HG02840 (cell line): Measurements from ENCODE around the gene ZNF384.

ENCODE experiments used
- ATAC-seq: cut with Tn5 transposase; IDR thresholded peaks from one replicate; pipeline ENCODE4 v1.9.1; 2021; ENCODE audit warnings: mild to moderate bottlenecking, moderate library complexity, moderate number of reproducible peaks; ENCODE audit not compliant: unreplicated experiment, low FRiP score

The ZNF384 gene

DNA sequence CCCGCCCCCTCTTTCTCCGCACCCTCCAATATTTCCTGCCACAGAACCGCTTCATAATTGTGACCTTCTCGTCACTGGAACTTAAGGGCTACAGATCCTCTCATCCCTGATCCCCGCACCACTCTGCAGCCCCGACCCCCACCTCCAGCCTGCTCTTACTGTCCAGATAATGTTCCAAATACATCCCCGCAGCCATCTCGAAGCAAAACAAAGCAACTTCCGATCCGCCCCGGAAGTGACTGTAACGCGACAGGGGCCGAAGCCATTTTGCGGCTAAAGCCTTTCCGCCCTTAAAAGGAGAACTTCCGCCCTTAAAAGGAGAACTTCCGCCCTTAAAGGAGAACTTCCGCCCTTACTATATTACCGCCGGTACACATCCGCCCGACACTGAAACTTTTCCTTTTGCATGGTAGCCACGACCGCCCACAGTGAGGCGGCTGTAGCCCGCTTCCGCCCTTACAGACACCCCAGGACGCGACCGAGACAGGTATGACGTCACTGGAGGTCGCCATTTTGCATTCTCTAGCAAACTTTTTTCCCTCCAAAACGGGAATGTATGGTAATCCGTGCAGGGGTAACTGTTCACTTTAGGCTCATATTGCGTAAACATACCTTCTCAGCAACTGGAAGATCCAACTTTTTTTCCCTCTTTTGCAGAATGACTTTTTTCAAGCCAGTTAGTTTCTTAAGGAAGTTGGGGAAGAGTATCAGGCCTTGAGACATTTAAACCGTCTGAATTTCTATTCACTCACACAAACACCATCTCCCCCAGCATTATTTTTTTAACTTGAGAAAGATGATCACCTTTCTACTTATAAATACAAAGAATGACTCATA is 26.1 kb downstream of the ZNF384 start, which contains the start of gene ING4:
Gene ING4, minus strand, starts transcription at position 214 of the 837 bp plus-strand sequence. Its CDS starts 18 bp downstream, at position 196.
- ATAC-seq: peak; percentile 98

DNA sequence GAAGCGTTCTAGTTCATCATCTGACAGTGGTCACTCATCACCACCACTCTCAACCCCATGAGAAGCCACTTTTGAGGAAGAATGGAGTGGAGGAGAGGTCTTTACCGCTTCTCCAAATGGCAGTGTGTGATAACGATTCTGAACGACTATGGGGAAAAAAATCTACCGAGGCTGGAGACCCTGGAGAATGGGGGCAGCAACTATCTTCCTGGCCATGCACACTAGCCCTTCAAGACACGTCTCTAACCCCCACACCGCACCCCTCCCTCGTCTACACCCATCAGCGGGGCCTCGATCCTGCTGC is 26.6 kb downstream of the ZNF384 start:
- peak; percentile 13 for ATAC-seq

DNA sequence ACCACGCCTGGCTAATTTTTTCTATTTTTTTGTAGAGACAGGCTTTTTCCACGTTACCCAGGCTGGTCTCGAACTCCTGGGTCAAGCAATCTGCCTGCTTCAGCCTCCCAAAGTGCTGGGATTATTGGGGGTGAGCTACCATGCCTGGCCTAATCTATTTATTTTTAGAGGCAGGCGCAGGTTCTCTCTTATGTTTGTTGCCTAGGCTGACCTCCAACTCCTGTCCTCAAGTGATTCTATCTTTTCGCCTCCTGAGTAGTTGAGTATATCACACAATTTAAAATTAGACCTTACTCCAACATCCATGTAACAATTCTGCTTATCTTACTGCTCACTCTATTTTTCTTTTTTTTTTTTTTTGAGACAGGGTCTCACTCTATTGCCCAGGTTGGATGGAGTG is 35.2 kb downstream of the ZNF384 start:
- ATAC-seq: no peak

DNA sequence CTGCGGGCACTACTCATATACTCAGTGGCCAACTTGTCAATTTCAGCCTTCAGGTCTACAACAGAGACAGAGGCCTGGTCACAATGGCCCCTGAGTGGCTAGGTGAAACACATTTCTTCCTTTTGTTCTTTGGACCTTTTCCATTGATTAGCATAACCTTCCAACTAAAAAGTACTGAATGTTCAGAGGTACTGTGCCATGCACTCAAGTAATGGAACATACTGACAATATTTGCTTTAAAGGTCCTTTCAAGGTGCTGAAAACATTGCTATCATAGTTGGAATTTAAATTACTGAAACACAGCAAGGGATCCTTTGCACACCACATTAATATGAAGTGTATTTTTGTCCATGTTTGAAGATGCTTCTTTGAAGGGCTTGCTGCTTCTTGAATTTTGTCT is 35.8 kb downstream of the ZNF384 start:
- ATAC-seq: no peak

DNA sequence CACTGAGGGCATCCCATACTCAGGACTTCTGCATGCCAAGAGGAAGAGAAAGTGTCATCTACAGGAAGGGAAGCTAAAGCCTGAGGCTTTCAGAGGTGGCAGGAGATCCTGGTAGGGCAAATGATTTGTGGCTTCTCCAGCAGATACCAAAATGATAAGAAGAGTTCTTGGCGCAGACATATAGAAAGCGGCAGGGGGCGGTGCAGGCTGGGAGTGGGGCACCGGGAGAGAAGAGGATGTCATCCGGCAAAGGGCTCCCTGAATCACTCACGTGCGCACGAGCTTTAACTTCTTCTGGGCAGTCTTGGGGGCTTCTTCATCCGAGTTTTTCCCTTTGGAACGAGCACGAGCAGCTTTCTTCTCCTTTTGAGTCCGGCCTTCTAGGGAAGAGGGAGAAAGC is 36.8 kb downstream of the ZNF384 start:
- ATAC-seq: no peak

DNA sequence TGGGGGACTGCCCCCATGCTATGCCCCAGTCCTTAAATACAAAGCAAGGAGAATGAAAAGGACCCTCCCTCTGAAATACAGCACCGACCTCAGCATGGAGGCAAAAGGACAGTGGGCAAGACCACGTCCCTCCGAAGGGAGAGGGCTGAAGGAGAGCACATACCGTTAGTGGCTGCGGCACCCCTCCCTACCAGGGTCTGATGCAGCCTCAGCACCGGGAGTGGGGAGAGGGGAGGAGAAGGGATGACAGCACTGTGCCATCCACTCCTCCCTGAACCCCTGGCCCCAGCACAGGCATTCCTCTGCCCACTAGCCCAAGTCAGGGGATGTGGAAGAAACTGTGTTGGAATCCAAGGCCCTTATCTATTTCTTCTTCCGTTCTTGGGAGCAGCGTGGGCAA is 38.3 kb downstream of the ZNF384 start:
- no peak for ATAC-seq

DNA sequence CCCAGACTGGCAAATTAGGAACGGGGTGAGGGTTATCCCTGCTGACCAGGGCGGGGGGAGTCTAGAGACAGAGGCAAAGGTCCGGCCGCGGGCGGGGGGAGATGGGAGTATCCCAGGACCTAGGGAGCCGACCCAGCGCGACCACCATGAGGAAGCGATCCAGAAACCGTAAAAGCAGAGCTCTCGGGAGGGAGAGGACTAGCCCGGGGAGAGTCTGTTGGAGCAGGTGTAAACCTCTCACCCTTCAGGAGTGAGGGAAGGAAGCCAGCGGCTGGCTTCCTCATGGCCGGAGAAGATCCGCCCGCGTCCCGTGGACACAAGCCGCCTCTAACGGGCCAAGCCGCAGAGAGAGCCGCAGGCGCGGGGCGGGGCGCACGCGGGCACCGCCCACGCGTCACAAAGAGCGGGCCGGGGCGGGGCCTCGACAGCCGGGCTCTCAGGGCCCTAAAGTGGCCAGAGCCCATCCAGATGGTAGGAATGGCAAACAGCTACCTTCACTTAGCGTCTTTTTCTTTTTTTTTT is 42.0 kb downstream of the ZNF384 start, which contains the start of gene ACRBP:
Gene ACRBP, minus strand, starts transcription at position 350 of the 522 bp plus-strand sequence. Its CDS starts 66 bp downstream, at position 284.
- no peak for ATAC-seq

DNA sequence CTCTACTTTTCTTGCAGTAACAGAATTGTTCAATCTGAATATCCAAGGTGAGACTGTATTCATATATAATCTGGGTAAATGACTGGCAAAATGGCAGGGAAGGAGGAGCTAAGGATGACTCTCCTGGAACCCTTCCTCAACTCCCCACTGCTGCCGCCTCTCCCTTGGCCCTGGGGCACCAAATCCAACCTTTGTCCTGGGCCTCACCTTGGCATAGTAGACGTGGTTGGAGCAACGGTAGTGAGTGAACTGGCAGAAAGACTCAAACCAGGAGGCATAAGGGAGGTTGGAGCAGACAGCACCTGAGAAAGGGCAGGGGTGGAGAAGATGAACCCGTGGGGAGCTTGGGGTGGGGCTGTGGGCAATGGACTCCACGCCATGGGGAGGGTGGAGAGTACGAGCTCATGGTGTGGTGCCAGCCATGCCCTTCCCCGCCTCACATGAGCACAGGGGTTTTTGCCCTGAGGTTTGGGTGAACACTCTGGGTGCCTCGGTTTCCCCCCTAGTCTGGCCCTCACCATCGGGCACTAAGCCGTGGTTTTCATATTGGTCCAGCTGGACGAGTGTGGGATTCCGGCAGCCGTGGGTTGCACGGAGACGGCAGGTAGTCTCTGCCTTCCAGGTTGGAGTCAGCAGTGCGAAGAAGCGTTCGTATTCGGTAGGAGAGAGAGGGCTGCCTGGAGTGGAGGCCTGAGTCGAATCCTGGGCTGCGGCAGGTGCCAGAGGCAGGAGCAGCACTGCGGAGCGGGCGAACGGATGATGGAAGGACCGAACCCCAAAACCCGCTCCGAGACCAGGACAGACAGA is 42.7 kb downstream of the ZNF384 start:
- ATAC-seq: no peak

DNA sequence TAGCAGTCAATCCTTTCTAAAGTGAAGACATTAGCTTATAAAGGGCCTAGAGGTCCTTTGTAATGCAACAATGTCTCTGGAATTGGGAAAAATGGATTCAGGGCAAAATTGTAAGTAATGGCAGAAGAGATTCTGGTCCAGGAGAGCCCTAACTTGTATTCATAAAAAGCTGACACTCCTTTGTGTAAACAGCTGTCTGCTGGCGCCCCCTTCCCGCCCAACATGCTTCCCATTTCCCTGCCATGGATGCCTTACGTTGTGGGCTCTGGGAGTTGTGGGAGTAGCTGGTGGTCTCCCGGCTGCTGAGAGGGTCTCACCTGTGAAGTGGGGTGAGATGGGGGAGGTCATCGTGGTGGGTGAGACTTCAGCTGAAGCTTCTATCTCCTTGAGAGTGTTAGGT is 44.3 kb downstream of the ZNF384 start:
- ATAC-seq: no peak

DNA sequence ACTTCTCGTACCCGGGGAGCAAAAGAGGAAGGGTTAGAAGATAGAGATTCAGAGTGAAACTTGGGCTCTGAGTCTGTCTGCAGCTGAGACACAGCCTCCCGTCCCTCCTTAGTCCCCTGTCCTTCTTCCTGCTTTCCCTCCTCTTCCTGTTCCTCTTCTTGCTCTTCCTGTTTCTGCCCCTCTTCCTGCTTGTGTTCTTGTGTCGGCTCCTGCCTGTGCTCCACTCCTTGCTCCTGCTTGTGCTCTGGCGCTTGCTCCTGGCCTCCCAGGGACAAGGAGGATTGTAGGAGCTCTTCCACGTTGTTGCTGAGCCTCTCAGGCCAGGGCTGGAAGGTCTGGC is 44.9 kb downstream of the ZNF384 start:
- ATAC-seq: no peak

DNA sequence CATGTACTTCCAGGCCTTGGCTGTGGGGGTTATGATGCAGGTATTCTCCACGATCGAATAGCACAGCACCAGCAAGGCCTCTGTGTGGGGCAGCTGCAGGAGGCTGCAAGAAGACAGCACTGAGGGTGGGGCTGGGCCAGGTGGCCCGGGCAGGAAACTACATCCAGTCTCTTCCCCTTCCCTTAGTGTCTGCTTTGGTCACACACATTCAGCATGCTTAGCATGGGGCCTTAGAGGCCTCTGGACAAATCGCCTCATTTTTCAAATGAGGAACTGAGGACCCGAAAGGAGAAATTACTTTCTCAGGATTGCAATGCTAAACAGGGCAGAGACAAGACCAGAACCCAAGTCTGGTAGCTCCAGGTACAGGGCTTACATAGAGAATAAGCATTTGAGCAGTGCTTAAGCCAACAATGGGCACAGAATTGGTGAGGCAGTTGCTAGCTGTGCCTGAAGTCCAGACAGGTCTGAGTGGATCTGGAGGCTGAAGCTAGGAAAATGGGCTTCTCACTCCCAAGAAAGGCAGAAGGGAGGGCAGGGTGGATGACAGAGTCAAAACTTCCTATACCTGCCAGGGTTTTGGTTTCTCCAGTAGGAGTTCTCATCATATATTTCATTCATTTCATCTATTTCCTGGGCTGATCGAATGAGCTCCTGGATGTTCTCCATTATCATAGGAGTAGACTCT is 45.5 kb downstream of the ZNF384 start:
- no peak for ATAC-seq

DNA sequence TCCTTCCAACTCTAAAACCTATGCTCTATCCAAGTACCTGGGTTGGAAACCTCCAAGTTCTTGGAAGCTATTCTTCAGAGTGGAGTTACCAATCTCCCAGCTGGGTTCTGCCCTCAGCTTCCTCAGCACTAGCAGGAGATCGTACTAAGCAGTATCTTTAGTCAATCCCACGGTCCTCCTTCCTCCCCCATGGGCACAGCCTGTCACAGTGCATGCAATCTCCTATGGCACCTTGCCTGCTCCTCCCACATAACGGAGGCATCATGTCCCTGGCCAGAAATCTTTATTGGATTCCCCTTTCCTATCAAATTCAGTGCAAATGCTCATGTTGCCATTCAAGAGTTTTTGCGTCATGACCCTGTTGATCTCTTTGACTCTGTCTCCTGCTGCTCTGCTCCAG is 48.0 kb downstream of the ZNF384 start:
- ATAC-seq: no peak

DNA sequence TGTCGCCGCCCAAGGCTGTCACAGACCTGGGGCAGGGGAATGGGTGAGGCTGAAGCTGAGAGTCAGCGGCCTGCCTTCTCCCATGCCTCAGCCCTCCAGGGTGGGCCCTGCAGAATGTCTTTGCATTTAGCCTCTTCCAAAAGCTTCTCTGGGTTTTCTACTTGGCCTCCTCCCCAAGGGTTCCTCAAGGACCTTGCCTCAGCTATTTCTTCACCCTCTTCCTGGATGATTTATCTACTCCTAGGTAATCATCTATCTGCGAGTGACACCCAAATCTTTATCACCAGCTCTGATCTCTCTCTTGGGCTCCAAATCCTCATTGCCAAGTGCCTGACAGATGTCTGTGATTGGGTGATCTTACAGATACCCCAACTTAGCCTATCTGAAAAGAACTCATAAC is 48.7 kb downstream of the ZNF384 start:
- ATAC-seq: no peak

DNA sequence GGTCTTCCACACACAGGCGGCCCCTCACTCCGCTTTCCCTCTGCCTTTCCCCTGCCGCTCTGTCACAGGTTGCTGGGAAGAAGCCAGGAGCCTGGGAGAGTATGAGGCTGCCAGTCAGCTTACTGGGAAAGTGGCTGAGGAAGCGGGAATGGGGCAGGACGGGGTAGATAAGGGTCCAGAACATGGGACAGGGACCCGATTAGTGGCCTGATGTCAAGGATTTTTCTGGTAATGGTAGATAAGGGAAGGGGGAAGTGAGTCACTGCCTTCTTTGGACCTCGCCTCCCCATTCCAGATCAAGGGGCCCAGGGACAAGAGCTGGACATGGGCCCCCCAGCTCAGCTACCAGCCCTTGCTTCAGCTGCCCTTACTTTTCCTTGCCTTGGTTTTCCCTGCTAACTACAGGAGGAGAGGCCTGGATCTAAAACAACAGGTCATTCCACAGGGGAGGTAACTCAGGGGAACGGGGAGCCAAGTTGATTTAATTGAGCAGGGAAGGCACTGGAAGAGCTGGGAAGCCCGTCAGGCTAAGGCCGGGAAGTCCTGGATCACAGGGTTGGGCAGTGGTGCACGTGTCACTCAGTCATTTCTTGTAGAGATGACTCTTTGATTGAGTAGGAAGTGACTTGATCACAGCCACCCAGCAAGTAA is 49.9 kb downstream of the ZNF384 start:
- ATAC-seq: no peak

DNA sequence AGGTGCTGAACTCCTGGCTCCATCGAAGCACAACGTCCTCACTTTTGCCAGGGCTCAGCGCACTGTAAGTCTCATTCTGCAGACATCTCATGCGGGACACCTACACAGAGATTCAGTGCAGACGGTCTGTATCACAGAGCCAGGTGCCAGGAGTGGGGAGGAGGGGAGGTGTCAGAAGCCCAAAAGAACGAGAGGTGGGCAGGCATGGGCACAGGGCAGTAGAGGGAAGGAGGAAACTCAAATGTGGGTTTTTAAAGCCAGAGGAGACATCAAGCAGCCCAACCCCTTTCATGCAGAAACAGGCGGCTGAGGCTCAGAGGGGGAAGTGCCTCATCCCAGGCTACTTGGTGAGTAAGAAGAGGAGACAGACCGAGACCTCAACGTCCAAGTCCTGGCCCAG is 50.9 kb downstream of the ZNF384 start:
- no peak for ATAC-seq

DNA sequence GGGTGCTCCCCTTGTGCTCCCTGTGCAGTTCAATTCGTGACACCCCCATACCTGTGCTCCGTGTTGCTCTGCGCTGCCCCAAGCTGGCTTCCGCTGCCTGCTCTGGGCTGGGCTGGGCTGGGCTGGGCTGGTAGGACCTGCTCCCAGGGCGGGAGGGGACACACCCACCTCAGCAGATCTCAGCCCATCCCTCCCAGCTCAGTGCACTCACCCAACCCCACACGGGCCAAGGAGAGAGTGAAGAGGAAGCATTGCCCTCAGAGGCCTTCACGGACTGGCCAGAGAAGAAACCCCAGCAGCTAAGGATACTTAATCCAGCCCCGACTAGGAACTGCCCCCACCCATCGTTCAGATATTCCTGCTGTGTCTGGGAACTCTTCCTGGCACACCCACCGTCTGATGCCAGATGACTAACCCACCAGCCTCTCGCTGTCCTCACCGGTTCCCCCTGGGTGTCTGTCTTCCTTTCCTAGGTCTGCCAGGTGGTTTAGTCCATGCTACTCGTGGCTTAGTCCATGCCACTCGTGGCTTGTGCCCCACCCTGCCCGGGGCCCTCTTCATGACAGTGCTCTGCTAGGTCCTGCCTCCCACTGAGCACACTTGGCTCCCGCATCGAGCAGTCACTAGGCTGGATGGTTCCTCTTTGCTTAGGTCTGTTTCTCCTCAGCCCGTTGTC is 53.2 kb downstream of the ZNF384 start, which contains the start of gene LPAR5:
Gene LPAR5, minus strand, starts transcription at position 104 of the 676 bp plus-strand sequence. CDS start 14,711 bp downstream, outside the sequence.
- ATAC-seq: no peak

DNA sequence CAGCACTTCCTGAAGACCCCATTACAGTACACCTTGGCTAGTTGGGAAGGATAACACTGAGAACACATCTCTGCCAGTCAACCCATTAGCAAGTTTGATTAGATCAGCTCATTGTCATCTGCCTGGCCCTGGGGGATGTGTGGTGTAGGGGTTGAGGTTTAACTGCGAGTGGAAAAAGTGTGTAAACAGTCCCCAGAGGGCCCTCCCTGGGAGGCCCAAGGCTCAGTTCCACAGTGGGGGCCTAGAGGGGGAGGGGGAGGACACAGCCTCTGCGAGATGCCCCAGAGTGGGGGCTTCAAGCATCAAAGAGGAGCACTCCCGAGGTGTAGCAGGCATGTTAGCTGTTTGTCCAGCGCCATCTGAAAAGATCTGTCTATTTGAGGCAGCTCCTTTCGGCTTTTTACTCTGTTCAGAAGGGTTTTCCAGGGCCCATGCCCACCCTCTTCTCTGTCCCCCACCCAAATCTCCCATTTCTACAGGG is 53.8 kb downstream of the ZNF384 start:
- ATAC-seq: peak; percentile 43

DNA sequence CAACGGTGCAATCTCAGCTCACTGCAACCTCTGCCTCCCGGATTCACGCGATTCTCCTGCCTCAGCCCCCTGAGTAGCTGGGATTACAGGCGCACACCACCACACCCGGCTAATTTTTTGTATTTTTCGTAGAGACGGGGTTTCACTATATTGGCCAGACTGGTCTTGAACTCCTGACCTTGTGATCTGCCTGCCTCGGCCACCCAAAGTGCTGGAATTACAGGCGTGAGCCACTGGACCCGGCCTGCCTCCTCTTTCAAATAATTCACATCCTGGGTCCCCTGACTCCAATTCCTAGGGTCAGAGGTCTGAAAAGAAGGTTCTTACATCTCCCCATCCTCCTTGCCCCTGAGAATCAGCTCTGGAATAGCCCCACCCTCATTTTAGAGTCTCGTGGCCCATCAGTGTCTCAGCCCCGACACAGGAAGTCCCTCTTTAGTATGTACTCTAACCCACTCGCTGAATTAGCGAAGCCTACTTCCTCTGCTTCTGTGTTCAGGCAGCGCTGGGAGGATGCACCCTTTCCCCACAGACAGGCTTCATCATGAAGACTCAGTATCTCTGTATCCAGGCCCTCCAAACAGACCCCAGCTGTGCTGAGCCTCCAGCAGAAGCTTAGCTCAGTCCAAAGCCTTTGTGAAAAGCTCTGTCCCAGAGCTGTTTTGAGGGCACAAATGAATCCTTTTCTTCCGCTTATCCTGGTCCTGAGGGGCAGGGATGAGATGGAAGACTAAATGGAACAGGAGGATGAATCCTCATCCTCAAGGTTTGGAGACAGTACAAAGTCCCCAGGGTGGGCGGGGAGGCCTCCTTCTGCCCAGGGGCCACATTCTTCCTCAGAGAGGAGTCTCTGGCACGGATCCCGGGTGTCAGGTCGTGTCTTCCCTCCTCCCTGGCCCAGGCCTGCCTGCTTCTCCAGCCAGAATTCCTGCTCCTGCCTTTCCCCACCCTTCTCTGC is 56.9 kb downstream of the ZNF384 start:
- ATAC-seq: peak; percentile 55
